ENCODE results near the gene WSB1.
A peak's percentile ranks its signal among the peaks of the same experiment; 100 is the strongest.

The WSB1 gene

GRCh38 chr17:27343977-27344607 lies 50.2 kb downstream of the WSB1 start:
- Histone ChIP-seq H2BK5ac (ENCODE audit: low read depth, low read length, poor library complexity, severe bottlenecking) (no peak overlapping the region), H2AK5ac (ENCODE audit: low read length, severe bottlenecking) (no peak overlapping the region), H3K4me2 (ENCODE audit: low read length, poor library complexity, severe bottlenecking) (no peak overlapping the region), H3K14ac (ENCODE audit: low read length in 2 of 2) (no peak overlapping the region), H3K79me1 (replicated peaks; ENCODE audit: low read length, poor library complexity, severe bottlenecking) (no peaks in the 10 kb centered on the region), H3K4me1 (ENCODE audit: control insufficient read depth, insufficient read depth, low read depth, low read length) (no peaks in the 10 kb centered on the region), H3K4ac (ENCODE audit: low read depth in 1 of 2, low read length in 2 of 2) (no peak overlapping the region), H3K4me3 (ENCODE audit: insufficient read depth in 1 of 2, low read depth in 1 of 2, low read length in 2 of 2) (no peak overlapping the region), H3K9ac (ENCODE audit: low read length) (no peak overlapping the region), H3K9me3 (ENCODE audit: control insufficient read depth, low read length) (no peaks in the 10 kb centered on the region), H4K8ac (ENCODE audit: low read length) (no peak overlapping the region), H2BK120ac (ENCODE audit: low read depth, low read length) (no peak overlapping the region), H3K27me3 (ENCODE audit: control insufficient read depth in 1 of 2, insufficient read depth in 1 of 2, low read length in 2 of 2) (no peaks in the 10 kb centered on the region), H3K36me3 (ENCODE audit: control insufficient read depth in 1 of 2, insufficient read depth in 2 of 2, low read depth in 1 of 2, low read length in 2 of 2) (no peaks in the 10 kb centered on the region), H2BK15ac (ENCODE audit: low read depth, poor library complexity, severe bottlenecking) (no peak overlapping the region), H3K27ac (ENCODE audit: low read length, poor library complexity, severe bottlenecking) (no peak overlapping the region), H3K23ac (ENCODE audit: low read length in 2 of 2) (no peak overlapping the region), H3K18ac (ENCODE audit: low read depth in 1 of 2, low read length in 2 of 2) (no peak overlapping the region), H4K91ac (ENCODE audit: low read length) (no peak overlapping the region), H2BK12ac (ENCODE audit: low read length in 2 of 2) (no peak overlapping the region), H2AFZ (ENCODE audit: low read depth, low read length) (no peak overlapping the region)
- no peak for DNase-seq
- WGBS = 85% methylated on average over 3 of the region's 3 CpGs

GRCh38 chr17:27345141-27345904 lies 51.4 kb downstream of the WSB1 start:
- H4K8ac ChIP-seq (ENCODE audit: low read length) = no peak overlapping the region
- H2BK12ac ChIP-seq (ENCODE audit: low read length in 2 of 2) = no peak overlapping the region
- H4K91ac ChIP-seq (ENCODE audit: low read length) = no peak overlapping the region
- no peak overlapping the region for H3K4ac ChIP-seq (ENCODE audit: low read depth in 1 of 2, low read length in 2 of 2)
- H3K27ac ChIP-seq (ENCODE audit: low read length, poor library complexity, severe bottlenecking) = no peak overlapping the region
- peaks cover 6% of the 10 kb centered on the region for H3K4me1 ChIP-seq (ENCODE audit: control insufficient read depth, insufficient read depth, low read depth, low read length)
- H3K4me3 ChIP-seq (ENCODE audit: insufficient read depth in 1 of 2, low read depth in 1 of 2, low read length in 2 of 2) = no peak overlapping the region
- peaks cover 0 to 4% of the 10 kb centered on the region in 2 experiments for H3K36me3 ChIP-seq (ENCODE audit: control insufficient read depth in 1 of 2, insufficient read depth in 2 of 2, low read depth in 1 of 2, low read length in 2 of 2)
- H3K23ac ChIP-seq (ENCODE audit: low read length in 2 of 2) = no peak overlapping the region
- H3K18ac ChIP-seq (ENCODE audit: low read depth in 1 of 2, low read length in 2 of 2) = no peak overlapping the region
- H2AFZ ChIP-seq (ENCODE audit: low read depth, low read length) = no peak overlapping the region
- H3K27me3 ChIP-seq (ENCODE audit: control insufficient read depth in 1 of 2, insufficient read depth in 1 of 2, low read length in 2 of 2) = no peaks in the 10 kb centered on the region
- DNase-seq = peak; percentile 29
- no peak overlapping the region for H2BK120ac ChIP-seq (ENCODE audit: low read depth, low read length)
- H2BK5ac ChIP-seq (ENCODE audit: low read depth, low read length, poor library complexity, severe bottlenecking) = no peak overlapping the region
- no peak overlapping the region for H2AK5ac ChIP-seq (ENCODE audit: low read length, severe bottlenecking)
- H3K4me2 ChIP-seq (ENCODE audit: low read length, poor library complexity, severe bottlenecking) = no peak overlapping the region
- no peaks in the 10 kb centered on the region for H3K9me3 ChIP-seq (ENCODE audit: control insufficient read depth, low read length)
- H3K79me1 ChIP-seq (replicated peaks; ENCODE audit: low read length, poor library complexity, severe bottlenecking) = no peaks in the 10 kb centered on the region
- WGBS = 44% methylated on average over 15 of the region's 17 CpGs
- no peak overlapping the region for H2BK15ac ChIP-seq (ENCODE audit: low read depth, poor library complexity, severe bottlenecking)
- no peak overlapping the region for H3K14ac ChIP-seq (ENCODE audit: low read length in 2 of 2)
- no peak overlapping the region for H3K9ac ChIP-seq (ENCODE audit: low read length)

GRCh38 chr17:27346228-27346899 lies 52.5 kb downstream of the WSB1 start:
- H2AK5ac ChIP-seq (ENCODE audit: low read length, severe bottlenecking) = no peak overlapping the region
- H3K18ac ChIP-seq (ENCODE audit: low read depth in 1 of 2, low read length in 2 of 2) = no peak overlapping the region
- no peak overlapping the region for H2BK12ac ChIP-seq (ENCODE audit: low read length in 2 of 2)
- 88% methylated on average over 6 of the region's 8 CpGs for WGBS
- H3K4ac ChIP-seq (ENCODE audit: low read depth in 1 of 2, low read length in 2 of 2) = no peak overlapping the region
- no peak overlapping the region for H2BK5ac ChIP-seq (ENCODE audit: low read depth, low read length, poor library complexity, severe bottlenecking)
- H4K91ac ChIP-seq (ENCODE audit: low read length) = no peak overlapping the region
- H4K8ac ChIP-seq (ENCODE audit: low read length) = no peak overlapping the region
- H3K4me3 ChIP-seq (ENCODE audit: insufficient read depth in 1 of 2, low read depth in 1 of 2, low read length in 2 of 2) = no peak overlapping the region
- no peak for DNase-seq
- peaks cover 0 to 4% of the 10 kb centered on the region in 2 experiments for H3K36me3 ChIP-seq (ENCODE audit: control insufficient read depth in 1 of 2, insufficient read depth in 2 of 2, low read depth in 1 of 2, low read length in 2 of 2)
- H3K27me3 ChIP-seq (ENCODE audit: control insufficient read depth in 1 of 2, insufficient read depth in 1 of 2, low read length in 2 of 2) = no peaks in the 10 kb centered on the region
- H3K4me2 ChIP-seq (ENCODE audit: low read length, poor library complexity, severe bottlenecking) = no peak overlapping the region
- H3K27ac ChIP-seq (ENCODE audit: low read length, poor library complexity, severe bottlenecking) = no peak overlapping the region
- no peak overlapping the region for H3K23ac ChIP-seq (ENCODE audit: low read length in 2 of 2)
- H3K9me3 ChIP-seq (ENCODE audit: control insufficient read depth, low read length) = no peaks in the 10 kb centered on the region
- H2AFZ ChIP-seq (ENCODE audit: low read depth, low read length) = no peak overlapping the region
- no peak overlapping the region for H2BK120ac ChIP-seq (ENCODE audit: low read depth, low read length)
- no peak overlapping the region for H2BK15ac ChIP-seq (ENCODE audit: low read depth, poor library complexity, severe bottlenecking)
- no peak overlapping the region for H3K9ac ChIP-seq (ENCODE audit: low read length)
- no peak overlapping the region for H3K14ac ChIP-seq (ENCODE audit: low read length in 2 of 2)
- H3K4me1 ChIP-seq (ENCODE audit: control insufficient read depth, insufficient read depth, low read depth, low read length) = peaks cover 6% of the 10 kb centered on the region
- H3K79me1 ChIP-seq (replicated peaks; ENCODE audit: low read length, poor library complexity, severe bottlenecking) = no peaks in the 10 kb centered on the region

GRCh38 chr17:27348196-27348595 lies 54.3 kb downstream of the WSB1 start:
- H3K4me2 ChIP-seq (ENCODE audit: low read length, poor library complexity, severe bottlenecking) = no peak overlapping the region
- H2AK5ac ChIP-seq (ENCODE audit: low read length, severe bottlenecking) = no peak overlapping the region
- no peak overlapping the region for H3K4ac ChIP-seq (ENCODE audit: low read depth in 1 of 2, low read length in 2 of 2)
- no peak overlapping the region for H3K18ac ChIP-seq (ENCODE audit: low read depth in 1 of 2, low read length in 2 of 2)
- no peak overlapping the region for H2BK120ac ChIP-seq (ENCODE audit: low read depth, low read length)
- no peak overlapping the region for H3K27ac ChIP-seq (ENCODE audit: low read length, poor library complexity, severe bottlenecking)
- H3K9ac ChIP-seq (ENCODE audit: low read length) = peak overlapping the region; percentile 81
- no peak overlapping the region for H3K23ac ChIP-seq (ENCODE audit: low read length in 2 of 2)
- peaks cover 0 to 4% of the 10 kb centered on the region in 2 experiments for H3K36me3 ChIP-seq (ENCODE audit: control insufficient read depth in 1 of 2, insufficient read depth in 2 of 2, low read depth in 1 of 2, low read length in 2 of 2)
- H3K4me3 ChIP-seq (ENCODE audit: insufficient read depth in 1 of 2, low read depth in 1 of 2, low read length in 2 of 2) = peak overlapping the region in 1 of 2 experiments; percentile 64
- H3K4me1 ChIP-seq (ENCODE audit: control insufficient read depth, insufficient read depth, low read depth, low read length) = peaks cover 9% of the 10 kb centered on the region
- H3K9me3 ChIP-seq (ENCODE audit: control insufficient read depth, low read length) = no peaks in the 10 kb centered on the region
- no peaks in the 10 kb centered on the region for H3K27me3 ChIP-seq (ENCODE audit: control insufficient read depth in 1 of 2, insufficient read depth in 1 of 2, low read length in 2 of 2)
- no peak overlapping the region for H4K91ac ChIP-seq (ENCODE audit: low read length)
- H2BK15ac ChIP-seq (ENCODE audit: low read depth, poor library complexity, severe bottlenecking) = no peak overlapping the region
- H2BK12ac ChIP-seq (ENCODE audit: low read length in 2 of 2) = no peak overlapping the region
- H3K14ac ChIP-seq (ENCODE audit: low read length in 2 of 2) = no peak overlapping the region
- no peak overlapping the region for H4K8ac ChIP-seq (ENCODE audit: low read length)
- H2BK5ac ChIP-seq (ENCODE audit: low read depth, low read length, poor library complexity, severe bottlenecking) = no peak overlapping the region
- H2AFZ ChIP-seq (ENCODE audit: low read depth, low read length) = no peak overlapping the region
- H3K79me1 ChIP-seq (replicated peaks; ENCODE audit: low read length, poor library complexity, severe bottlenecking) = no peaks in the 10 kb centered on the region
- no peak for DNase-seq
- no CpG with 5 or more reads among the region's 2 CpGs for WGBS

All from mesenchymal stem cell (in vitro differentiated cells and primary cell).